Neutrophil (primary cell): ENCODE data around the gene S100A3.

Source experiments
- H3K27ac ChIP-seq: fragments of 200-600 bp; sonication (generic); 2 replicates; pipeline ENCODE4 v1.5.1; 2016; ENCODE audit warnings: mild to moderate bottlenecking, moderate library complexity
- H3K27me3 ChIP-seq: fragments of 200-600 bp; sonication (generic); 2 replicates; pipeline ENCODE4 v1.6.0; 2016; ENCODE audit warnings: mild to moderate bottlenecking
- H3K36me3 ChIP-seq: fragments of 200-600 bp; sonication (generic); 2 replicates; pipeline ENCODE4 v1.5.1; 2017
- H3K4me1 ChIP-seq, 2 experiments: fragments of 200-600 bp in 1 of 2; sonication (generic) in 1 of 2; 1 replicate in 1 of 2; 2 replicates in 1 of 2; pipeline versions ENCODE4 v1.5.1 to v1.6.1; 2013 to 2016; ENCODE audit warnings: low read depth in 1 of 2, low read length in 1 of 2, mild to moderate bottlenecking in 1 of 2, moderate library complexity in 1 of 2; ENCODE audit not compliant: control insufficient read depth in 1 of 2, insufficient read depth in 1 of 2
- H3K4me3 ChIP-seq, 2 experiments: fragments of 200-600 bp in 1 of 2; sonication (generic) in 1 of 2; 1 replicate in 1 of 2; 2 replicates in 1 of 2; pipeline ENCODE4 v1.5.1; 2013 to 2016; ENCODE audit warnings: low read depth in 1 of 2, low read length in 1 of 2, mild to moderate bottlenecking in 1 of 2, moderate library complexity in 1 of 2
- H3K9me3 ChIP-seq: fragments of 200-600 bp; sonication (generic); 2 replicates; pipeline ENCODE4 v1.5.1; 2016
- CTCF ChIP-seq: fragments of 200-600 bp; sonication (generic); IDR thresholded peaks from 2 replicates; pipeline ENCODE4 v1.5.1; 2016; ENCODE audit warnings: antibody characterized with exemption

The S100A3 gene

GRCh38 chr1:153545067-153546055 lies 3.7 kb downstream of the S100A3 start, which contains the start of gene S100A4:
Gene S100A4 (minus strand): TSS chr1:153545806. CDS start chr1:153544794, 1,012 bp downstream.
- Histone ChIP-seq H3K27me3 (no peaks in the 10 kb centered on the region), H3K4me3 (peak within 1 kb of the TSS; percentile 60 to 76), H3K27ac (peak within 1 kb of the TSS; percentile 97), H3K4me1 (peaks cover 85 to 93% of the 10 kb centered on the region in 2 experiments), H3K9me3 (no peaks in the 10 kb centered on the region), H3K36me3 (peaks cover 22% of the 10 kb centered on the region)
- peak; percentile 16 for TF ChIP-seq CTCF

GRCh38 chr1:153544453-153545066 lies 4.5 kb downstream of the S100A3 start:
- no peaks in the 10 kb centered on the region for H3K27me3 ChIP-seq
- no peak for TF ChIP-seq CTCF
- peaks cover 22% of the 10 kb centered on the region for H3K36me3 ChIP-seq
- H3K9me3 ChIP-seq = no peaks in the 10 kb centered on the region
- H3K4me3 ChIP-seq = peak overlapping the region; percentile 60 to 76
- H3K27ac ChIP-seq = peak overlapping the region; percentile 97
- H3K4me1 ChIP-seq = peaks cover 92 to 97% of the 10 kb centered on the region in 2 experiments

DNA sequence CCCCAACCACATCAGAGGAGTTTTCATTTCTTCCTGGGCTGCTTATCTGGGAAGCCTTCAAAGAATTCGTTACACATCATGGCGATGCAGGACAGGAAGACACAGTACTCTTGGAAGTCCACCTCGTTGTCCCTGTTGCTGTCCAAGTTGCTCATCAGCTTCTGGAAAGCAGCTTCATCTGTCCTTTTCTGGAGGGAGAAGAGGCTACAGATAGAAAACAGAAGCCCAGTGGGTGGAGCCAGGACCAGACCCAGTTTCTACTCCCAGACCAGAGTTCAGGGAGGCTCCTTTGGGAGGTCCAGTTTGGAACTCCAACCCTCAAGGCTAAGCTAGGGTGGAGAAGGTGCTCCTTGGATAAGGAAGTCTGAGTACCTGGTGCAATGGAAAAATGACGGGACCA lies 5.3 kb downstream of the S100A3 start:
- Histone ChIP-seq H3K4me3 (peak overlapping the region; percentile 60 to 76), H3K9me3 (no peaks in the 10 kb centered on the region), H3K36me3 (peaks cover 22% of the 10 kb centered on the region), H3K27me3 (no peaks in the 10 kb centered on the region), H3K4me1 (peaks cover 89 to 97% of the 10 kb centered on the region in 2 experiments), H3K27ac (peak overlapping the region; percentile 97)
- TF ChIP-seq CTCF = no peak

GRCh38 chr1:153542956-153543711 lies 5.9 kb downstream of the S100A3 start:
- TF ChIP-seq CTCF = no peak
- H3K27me3 ChIP-seq = no peaks in the 10 kb centered on the region
- H3K9me3 ChIP-seq = no peaks in the 10 kb centered on the region
- peaks cover 22% of the 10 kb centered on the region for H3K36me3 ChIP-seq
- H3K4me3 ChIP-seq = peak overlapping the region; percentile 60 to 76
- peaks cover 84 to 97% of the 10 kb centered on the region in 2 experiments for H3K4me1 ChIP-seq
- H3K27ac ChIP-seq = peak overlapping the region; percentile 97
